Ovary (tissue), 3 donors: ENCODE results near the gene TIMM17B.

Experiments used
- CTCF ChIP-seq, 3 donors: fragments of 450-650 bp in 2 of 3; fragments of 200-600 bp in 1 of 3; IDR thresholded peaks; one replicate each; pipeline versions ENCODE4 v1.5.1 to v1.8.0; 2016 to 2022; ENCODE audit warnings: antibody characterized with exemption in 3 of 3, mild to moderate bottlenecking in 1 of 3
- EP300 ChIP-seq: sonication (generic); formaldehyde crosslinking; IDR thresholded peaks from one replicate; pipeline ENCODE4 v1.6.1; 2017; ENCODE audit warnings: antibody characterized with exemption
- POLR2A ChIP-seq: fragments of 450-650 bp; IDR thresholded peaks from one replicate; pipeline ENCODE4 v1.6.1; 2017; ENCODE audit warnings: antibody characterized with exemption, mild to moderate bottlenecking, moderate library complexity
- donor health status: DM: no; HTN: no; CAD: no.

- TF ChIP-seq POLR2A = no peak
- TF ChIP-seq EP300 = no peak
- no peak for TF ChIP-seq CTCF (IDR thresholded peaks at IDR 0.05)
These were observed 39.0 kb upstream of the TIMM17B start for GRCh38 chrX:48936429-48937053.
